ENCODE measurements around the gene PATL2. TPM values are rescaled to one million over a fixed set of nuclear protein-coding genes. Genes with fewer than 3 reads are reported as not detected.
"Not testable (repeated sequence)": the region's sequence is repeated elsewhere in the genome, so short reads cannot be mapped to it uniquely, and the experiment has no call there.

The PATL2 gene
- total RNA-seq, result under 1 TPM; 0.62 to 0.87 TPM
- polyA plus RNA-seq (ENCODE audit: insufficient read depth, low read depth, low replicate concordance), result 0.76 TPM
- long read RNA-seq, donor 1, partial matches to known transcripts, result 1,824 of 1,942 reads
- long read RNA-seq, donor 1, other reads (novel, unspliced or antisense), result 118 of 1,942 reads
- long read RNA-seq, donor 2, result 0 reads

DNA sequence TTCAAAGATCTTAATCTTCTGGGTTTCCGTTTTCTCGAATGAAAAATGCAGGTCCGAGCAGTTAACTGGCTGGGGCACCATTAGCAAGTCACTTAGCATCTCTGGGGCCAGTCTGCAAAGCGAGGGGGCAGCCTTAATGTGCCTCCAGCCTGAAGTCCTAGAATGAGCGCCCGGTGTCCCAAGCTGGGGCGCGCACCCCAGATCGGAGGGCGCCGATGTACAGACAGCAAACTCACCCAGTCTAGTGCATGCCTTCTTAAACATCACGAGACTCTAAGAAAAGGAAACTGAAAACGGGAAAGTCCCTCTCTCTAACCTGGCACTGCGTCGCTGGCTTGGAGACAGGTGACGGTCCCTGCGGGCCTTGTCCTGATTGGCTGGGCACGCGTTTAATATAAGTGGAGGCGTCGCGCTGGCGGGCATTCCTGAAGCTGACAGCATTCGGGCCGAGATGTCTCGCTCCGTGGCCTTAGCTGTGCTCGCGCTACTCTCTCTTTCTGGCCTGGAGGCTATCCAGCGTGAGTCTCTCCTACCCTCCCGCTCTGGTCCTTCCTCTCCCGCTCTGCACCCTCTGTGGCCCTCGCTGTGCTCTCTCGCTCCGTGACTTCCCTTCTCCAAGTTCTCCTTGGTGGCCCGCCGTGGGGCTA is at the start of gene PATL2, which contains the start of gene B2M:
Gene PATL2 (minus strand): TSS at position 228 of the 647 bp plus-strand sequence. CDS start 34,833 bp downstream, outside the sequence.
Gene B2M (plus strand): TSS at position 422 of the 647 bp plus-strand sequence. CDS start 30 bp downstream, at position 452.
- no peaks in the 10 kb centered on the region for H3K27me3 ChIP-seq
- no peaks in the 10 kb centered on the region for H3K36me3 ChIP-seq (ENCODE audit: low read depth, missing control alignments)
- H3K9me3 ChIP-seq, result no peaks in the 10 kb centered on the region
- peak; percentile 90 for TF ChIP-seq POLR2A (IDR thresholded peaks at IDR 0.05)
- TF ChIP-seq, protein P1, sequence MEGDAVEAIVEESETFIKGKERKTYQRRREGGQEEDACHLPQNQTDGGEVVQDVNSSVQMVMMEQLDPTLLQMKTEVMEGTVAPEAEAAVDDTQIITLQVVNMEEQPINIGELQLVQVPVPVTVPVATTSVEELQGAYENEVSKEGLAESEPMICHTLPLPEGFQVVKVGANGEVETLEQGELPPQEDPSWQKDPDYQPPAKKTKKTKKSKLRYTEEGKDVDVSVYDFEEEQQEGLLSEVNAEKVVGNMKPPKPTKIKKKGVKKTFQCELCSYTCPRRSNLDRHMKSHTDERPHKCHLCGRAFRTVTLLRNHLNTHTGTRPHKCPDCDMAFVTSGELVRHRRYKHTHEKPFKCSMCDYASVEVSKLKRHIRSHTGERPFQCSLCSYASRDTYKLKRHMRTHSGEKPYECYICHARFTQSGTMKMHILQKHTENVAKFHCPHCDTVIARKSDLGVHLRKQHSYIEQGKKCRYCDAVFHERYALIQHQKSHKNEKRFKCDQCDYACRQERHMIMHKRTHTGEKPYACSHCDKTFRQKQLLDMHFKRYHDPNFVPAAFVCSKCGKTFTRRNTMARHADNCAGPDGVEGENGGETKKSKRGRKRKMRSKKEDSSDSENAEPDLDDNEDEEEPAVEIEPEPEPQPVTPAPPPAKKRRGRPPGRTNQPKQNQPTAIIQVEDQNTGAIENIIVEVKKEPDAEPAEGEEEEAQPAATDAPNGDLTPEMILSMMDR (IDR thresholded peaks at IDR 0.05), result no peak
- H3K4me1 ChIP-seq, result peaks cover 3% of the 10 kb centered on the region
- WGBS, 2 donors, result 0% methylated on average over 14 to 37 of the region's 37 CpGs
- peak within 1 kb of the TSS; percentile 98 to 99 for H3K27ac ChIP-seq
- intact Hi-C loops (cut with DNase I; ENCODE audit: low total_unique reads), result no loop called here
- DNase-seq, result peak; percentile 97
- H3K4me3 ChIP-seq, result peak within 1 kb of the TSS; percentile 92 to 97

DNA sequence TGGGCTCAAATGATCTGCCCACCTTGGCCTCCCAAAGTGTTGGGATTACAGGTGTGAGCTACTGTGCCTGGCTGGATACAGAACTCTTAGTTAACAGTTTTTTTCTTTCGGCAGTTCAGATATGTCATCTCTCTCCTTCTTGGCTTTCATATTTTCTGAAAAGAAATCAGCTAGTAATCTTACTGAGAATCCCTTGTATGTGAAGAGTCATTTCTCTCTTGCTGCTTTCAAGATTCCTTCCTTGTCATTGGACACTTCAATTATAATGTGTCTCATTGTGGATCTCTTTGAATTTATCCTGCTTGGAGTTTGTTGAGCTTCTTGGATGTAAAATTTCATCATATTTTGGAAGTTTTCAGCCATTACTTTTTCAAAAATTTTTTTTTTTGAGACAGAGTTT is 42.2 kb upstream of the PATL2 start:
- H3K27me3 ChIP-seq, result no peaks in the 10 kb centered on the region
- no peaks in the 10 kb centered on the region for H3K36me3 ChIP-seq (ENCODE audit: low read depth, missing control alignments)
- no peaks in the 10 kb centered on the region for H3K9me3 ChIP-seq
- H3K27ac ChIP-seq, result no peak overlapping the region
- no peak for DNase-seq
- H3K4me1 ChIP-seq, result no peaks in the 10 kb centered on the region
- WGBS, 2 donors, result 94 to 100% methylated on average over 1 of the region's 1 CpG
- TF ChIP-seq, protein P1 (IDR thresholded peaks at IDR 0.05), result no peak
- TF ChIP-seq POLR2A (IDR thresholded peaks at IDR 0.05), result no peak
- intact Hi-C loops (cut with DNase I; ENCODE audit: low total_unique reads), result no loop called here
- H3K4me3 ChIP-seq, result no peak overlapping the region

DNA sequence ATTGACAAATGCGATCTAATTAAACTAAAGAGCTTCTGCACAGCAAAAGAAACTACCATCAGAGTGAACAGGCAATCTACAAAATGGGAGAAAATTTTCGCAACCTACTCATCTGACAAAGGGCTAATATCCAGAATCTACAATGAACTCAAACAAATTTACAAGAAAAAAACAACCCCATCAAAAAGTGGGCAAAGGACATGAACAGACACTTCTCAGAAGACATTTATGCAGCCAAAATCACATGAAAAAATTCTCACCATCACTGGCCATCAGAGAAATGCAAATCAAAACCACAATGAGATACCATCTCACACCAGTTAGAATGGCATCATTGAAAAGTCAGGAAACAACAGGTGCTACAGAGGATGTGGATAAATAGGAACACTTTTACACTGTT is 32.3 kb upstream of the PATL2 start:
- H3K27me3 ChIP-seq; H3K36me3 ChIP-seq (ENCODE audit: low read depth, missing control alignments); H3K27ac ChIP-seq; H3K4me3 ChIP-seq; H3K4me1 ChIP-seq; DNase-seq; intact Hi-C loops (cut with DNase I; ENCODE audit: low total_unique reads); H3K9me3 ChIP-seq: not testable (repeated sequence)
- WGBS, 2 donors, result 72 to 100% methylated on average over 2 of the region's 2 CpGs

DNA sequence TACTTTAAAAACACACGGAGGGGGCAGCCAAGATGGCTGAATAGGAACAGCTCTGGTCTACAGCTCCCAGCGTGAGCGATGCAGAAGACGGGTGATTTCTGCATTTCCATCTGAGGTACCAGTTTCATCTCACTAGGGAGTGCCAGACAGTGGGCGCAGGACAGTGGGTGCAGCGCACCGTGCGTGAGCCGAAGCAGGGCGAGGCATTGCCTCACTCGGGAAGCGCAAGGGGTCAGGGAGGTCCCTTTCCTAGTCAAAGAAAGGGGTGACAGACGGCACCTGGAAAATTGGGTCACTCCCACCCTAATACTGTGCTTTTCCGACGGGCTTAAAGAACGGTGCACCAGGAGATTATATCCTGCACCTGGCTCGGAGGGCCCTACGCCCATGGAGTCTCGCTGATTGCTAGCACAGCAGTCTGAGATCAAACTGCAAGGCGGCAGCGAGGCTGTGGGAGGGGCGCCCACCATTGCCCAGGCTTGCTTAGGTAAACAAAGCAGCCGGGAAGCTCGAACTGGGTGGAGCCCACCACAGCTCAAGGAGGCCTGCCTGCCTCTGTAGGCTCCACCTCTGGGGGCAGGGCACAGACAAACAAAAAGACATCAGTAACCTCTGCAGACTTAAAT is 28.2 kb upstream of the PATL2 start:
- 76 to 80% methylated on average over 13 to 24 of the region's 24 CpGs for WGBS, 2 donors
- not testable (repeated sequence) for H3K27me3 ChIP-seq
- intact Hi-C loops (cut with DNase I; ENCODE audit: low total_unique reads), result loop anchor here (5.0 kb wide), 1 partner anchor 77 kb away; the partner anchor contains the start of gene SPG11

DNA sequence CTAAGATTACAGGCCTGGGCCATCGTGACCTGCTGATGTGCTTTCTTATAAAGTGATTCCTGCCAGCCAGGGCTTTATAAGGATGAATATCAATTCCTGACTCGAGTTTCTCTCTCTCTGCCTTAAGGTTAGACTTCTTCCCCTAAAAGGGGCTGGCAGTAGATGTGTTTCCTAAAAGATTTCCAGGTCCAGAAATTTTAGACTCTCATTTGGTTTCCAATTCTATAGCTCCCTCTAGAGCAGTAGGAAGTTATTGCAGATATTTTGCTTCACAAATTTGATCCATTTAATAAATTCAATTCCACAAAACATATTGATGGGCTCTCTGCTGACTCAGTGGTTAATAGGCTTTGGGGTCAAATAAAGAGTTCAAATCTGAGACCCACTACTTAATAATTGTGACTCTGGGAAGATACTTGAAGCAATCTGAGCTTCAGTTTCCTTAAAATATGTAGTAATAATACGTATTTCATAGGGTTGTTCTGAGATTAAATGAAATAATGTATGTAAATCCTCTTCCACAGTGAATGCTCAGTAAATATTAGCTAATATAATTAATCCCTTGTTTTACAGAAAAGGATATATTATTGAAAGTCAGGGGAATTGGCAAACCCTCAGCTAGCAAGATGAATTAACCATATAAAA is 27.3 kb upstream of the PATL2 start:
- H3K9me3 ChIP-seq, result no peaks in the 10 kb centered on the region
- DNase-seq, result no peak
- TF ChIP-seq, protein P1 (IDR thresholded peaks at IDR 0.05), result peak; percentile 33 to 68 (median 48)
- no peak for TF ChIP-seq POLR2A (IDR thresholded peaks at IDR 0.05)
- no peaks in the 10 kb centered on the region for H3K27me3 ChIP-seq
- 68 to 76% methylated on average over 3 of the region's 3 CpGs for WGBS, 2 donors
- no peaks in the 10 kb centered on the region for H3K36me3 ChIP-seq (ENCODE audit: low read depth, missing control alignments)
- intact Hi-C loops (cut with DNase I; ENCODE audit: low total_unique reads), result loop anchor here (5.0 kb wide), 1 partner anchor 76 kb away; the partner anchor contains the start of gene SPG11
- H3K27ac ChIP-seq, result no peak overlapping the region
- H3K4me1 ChIP-seq, result peaks cover 5% of the 10 kb centered on the region
- no peak overlapping the region for H3K4me3 ChIP-seq

More for the DNA sequence above, 28.2 kb upstream of the PATL2 start:
- H3K36me3 ChIP-seq (ENCODE audit: low read depth, missing control alignments); H3K27ac ChIP-seq; DNase-seq; H3K4me1 ChIP-seq; H3K4me3 ChIP-seq; H3K9me3 ChIP-seq: not testable (repeated sequence)

All from testis (tissue), 5 donors.